ENCODE results near the gene ACP5. TPM values are rescaled to one million over a fixed set of nuclear protein-coding genes. Genes with fewer than 3 reads are reported as not detected.

ACP5 gene
- 0.40 and 0.44 TPM in 2 replicates for total RNA-seq

DNA sequence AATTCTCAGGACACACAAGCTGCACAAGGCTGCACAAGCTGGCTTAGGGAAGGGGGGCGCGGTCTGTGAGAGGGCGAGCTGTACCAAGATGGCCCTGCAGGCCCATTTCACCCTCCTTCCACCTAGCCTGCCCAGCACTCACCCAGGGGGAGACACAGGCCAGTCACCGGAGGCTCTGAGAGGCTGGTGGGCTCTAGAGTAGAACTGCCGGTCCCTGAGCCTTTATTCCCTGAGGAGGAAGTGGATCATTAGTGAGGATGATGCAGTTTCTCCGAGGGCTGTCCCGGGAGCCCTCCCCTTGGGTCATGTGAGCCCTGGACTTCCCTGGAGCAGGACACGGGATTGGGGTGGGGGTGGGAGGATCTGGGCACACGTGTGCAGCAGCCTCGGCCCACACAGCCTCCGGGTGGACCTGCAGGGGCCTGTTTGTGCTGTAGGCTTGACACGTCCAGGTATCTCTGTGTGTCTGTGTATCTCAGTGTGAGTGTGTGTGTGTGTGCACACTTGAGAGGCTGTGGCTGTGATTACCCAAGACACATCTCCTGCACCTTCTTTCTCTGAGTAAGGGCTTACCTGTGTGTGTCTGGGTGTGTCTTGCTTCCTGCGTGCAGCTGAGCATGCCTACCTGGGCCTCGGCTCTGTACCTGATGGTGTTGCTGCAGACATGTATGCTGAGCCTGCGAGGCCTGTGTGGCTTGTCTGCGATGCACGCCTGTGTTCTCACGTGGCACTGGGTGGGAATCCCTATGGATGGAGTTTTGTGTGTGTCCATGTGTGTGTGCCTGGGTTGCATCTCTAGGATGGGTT, at the start of gene ACP5:
Gene ACP5 (minus strand): TSS at position 195 of the 807 bp plus-strand sequence. CDS start 328 bp downstream, outside the sequence.

GRCh38 chr19:11597202-11598102, 20.0 kb upstream of the ACP5 start, which contains the start of gene ZNF627:
ZNF627 (plus strand) TSS chr19:11597483; CDS start chr19:11597628, 145 bp downstream.

DNA sequence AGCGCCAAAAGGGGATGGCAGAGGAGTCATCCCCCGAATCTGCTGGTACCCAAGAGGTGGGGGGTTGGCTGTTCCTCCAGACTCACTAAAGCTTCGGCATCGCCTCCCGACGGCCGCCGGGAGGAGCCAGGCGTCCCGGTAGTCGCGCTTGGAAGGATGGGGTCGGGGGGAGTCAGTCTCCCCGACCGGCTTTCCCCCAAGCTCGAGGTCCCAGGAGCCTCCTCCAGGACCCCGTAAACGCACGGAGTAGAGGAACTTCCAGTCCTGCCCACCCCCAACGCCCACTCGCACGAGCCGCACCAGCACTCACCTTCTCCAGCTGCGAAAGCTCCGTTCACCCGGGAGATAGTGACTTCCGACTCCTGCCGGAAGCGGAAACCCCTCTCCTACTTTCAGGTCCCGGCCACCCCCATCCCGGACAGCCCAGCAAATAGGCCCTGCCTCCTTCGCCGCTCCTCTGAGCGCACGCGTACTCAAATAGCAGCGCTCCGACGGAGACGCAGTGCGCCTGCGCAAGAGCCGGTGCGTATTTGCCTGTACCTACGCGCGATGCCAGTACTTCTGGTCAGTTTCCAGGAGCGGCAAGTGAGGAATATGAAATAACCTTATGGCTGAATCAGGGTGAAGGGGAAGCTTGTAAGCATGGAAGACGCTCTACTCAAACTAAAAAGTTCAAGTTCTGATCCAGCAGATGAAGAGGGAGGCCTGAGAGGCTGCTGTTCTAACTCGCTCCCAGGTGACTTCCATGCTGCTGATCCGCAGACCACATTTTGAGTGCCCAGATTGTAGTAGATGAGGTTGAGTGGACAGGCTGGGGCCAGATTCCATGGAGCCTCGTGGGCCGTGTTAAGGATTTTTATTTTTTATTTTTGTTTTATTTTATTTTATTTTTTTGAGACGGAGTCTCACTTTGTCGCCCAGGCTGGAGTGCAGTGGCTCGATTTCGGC, 18.3 kb downstream of the ACP5 start, which contains the start of gene ELOF1:
Gene ELOF1 (minus strand): TSS at position 350 of the 948 bp plus-strand sequence. CDS start 4,883 bp downstream, outside the sequence.

GRCh38 chr19:11538232-11539036, 39.0 kb downstream of the ACP5 start, which contains the start of gene CNN1:
CNN1 (plus strand) TSS chr19:11538851; CDS start chr19:11538928, 77 bp downstream.

GRCh38 chr19:11528551-11529341, 48.7 kb downstream of the ACP5 start, which contains the start of gene ECSIT:
ECSIT (minus strand) TSS chr19:11529134; CDS start chr19:11519170, 9,964 bp downstream.

Other genes with a start within 250 kb of the ACP5 start
- gene RAB3D, start 238.0 kb downstream of the ACP5 start, total RNA-seq = 13.2 and 15.7 TPM in 2 replicates
- gene TMEM205, start 231.4 kb downstream of the ACP5 start, total RNA-seq = 59.2 and 85.5 TPM in 2 replicates
- gene CCDC159, start 231.1 kb downstream of the ACP5 start, total RNA-seq = 15.0 and 15.3 TPM in 2 replicates
- gene PLPPR2, start 222.2 kb downstream of the ACP5 start, total RNA-seq = 11.6 and 12.1 TPM in 2 replicates
- gene SWSAP1, start 203.0 kb downstream of the ACP5 start, total RNA-seq = 0.26 and 0.31 TPM in 2 replicates
- 6.6 and 7.1 TPM in 2 replicates for gene EPOR, start 193.3 kb downstream of the ACP5 start, total RNA-seq
- gene RGL3, start 158.3 kb downstream of the ACP5 start, total RNA-seq = 3.7 and 4.2 TPM in 2 replicates
- gene ODAD3, start 142.5 kb downstream of the ACP5 start, total RNA-seq = 0.37 and 0.79 TPM in 2 replicates
- 126 and 127 TPM in 2 replicates for gene PRKCSH, start 142.0 kb downstream of the ACP5 start, total RNA-seq
- under 0.01 TPM in 1 of 2 replicates, not detected in the other for gene ELAVL3, start 96.6 kb downstream of the ACP5 start, total RNA-seq
- gene ZNF653, start 71.8 kb downstream of the ACP5 start, total RNA-seq = 4.8 and 7.0 TPM in 2 replicates
- gene ECSIT, start 48.5 kb downstream of the ACP5 start, total RNA-seq = 18.0 TPM in 2 replicates
- 0.81 and 1.7 TPM in 2 replicates for gene CNN1, start 38.8 kb downstream of the ACP5 start, total RNA-seq
- 23.4 and 25.9 TPM in 2 replicates for gene ELOF1, start 18.4 kb downstream of the ACP5 start, total RNA-seq
- 14.9 and 17.6 TPM in 2 replicates for gene ZNF627, start 19.8 kb upstream of the ACP5 start, total RNA-seq
- 4.6 and 5.3 TPM in 2 replicates for gene ZNF823, start 161.3 kb upstream of the ACP5 start, total RNA-seq
- gene ZNF441, start 189.4 kb upstream of the ACP5 start, total RNA-seq = 18.6 and 20.5 TPM in 2 replicates
- 3.0 and 5.0 TPM in 2 replicates for gene ZNF491, start 220.9 kb upstream of the ACP5 start, total RNA-seq
- 8.3 and 8.8 TPM in 2 replicates for gene ZNF440, start 236.6 kb upstream of the ACP5 start, total RNA-seq

Measured in aortic smooth muscle cell (primary cell).